Measurements from ENCODE around the gene SORL1. TPM values are rescaled to one million over a fixed set of nuclear protein-coding genes. Genes with fewer than 3 reads are reported as not detected.

Gene SORL1
- total and polyA plus RNA-seq, 2 of the 13 experiments (the other 11 are each of a cell fraction or from before 2014, with no cell fraction given), result 21.3 to 148 TPM

DNA sequence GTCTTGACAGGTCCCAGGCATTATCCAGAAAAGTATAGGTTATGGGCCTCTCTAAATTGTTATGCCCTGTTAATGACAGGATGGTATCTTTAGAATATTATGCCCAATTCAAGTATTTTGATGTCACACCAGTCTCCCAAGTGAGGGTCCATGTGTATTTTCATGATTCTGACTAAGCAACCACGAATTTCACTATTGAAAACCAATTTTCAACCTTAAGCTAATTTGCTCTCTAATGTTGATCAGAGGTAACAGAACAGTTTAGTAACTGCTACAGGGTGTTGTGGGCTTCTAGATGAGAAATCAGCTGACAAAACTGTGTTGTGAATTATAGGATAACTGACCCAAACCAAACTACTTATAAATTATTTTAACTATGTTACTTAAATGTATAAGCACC lies 48.6 kb downstream of the SORL1 start (continued):
- TF ChIP-seq, protein P1, sequence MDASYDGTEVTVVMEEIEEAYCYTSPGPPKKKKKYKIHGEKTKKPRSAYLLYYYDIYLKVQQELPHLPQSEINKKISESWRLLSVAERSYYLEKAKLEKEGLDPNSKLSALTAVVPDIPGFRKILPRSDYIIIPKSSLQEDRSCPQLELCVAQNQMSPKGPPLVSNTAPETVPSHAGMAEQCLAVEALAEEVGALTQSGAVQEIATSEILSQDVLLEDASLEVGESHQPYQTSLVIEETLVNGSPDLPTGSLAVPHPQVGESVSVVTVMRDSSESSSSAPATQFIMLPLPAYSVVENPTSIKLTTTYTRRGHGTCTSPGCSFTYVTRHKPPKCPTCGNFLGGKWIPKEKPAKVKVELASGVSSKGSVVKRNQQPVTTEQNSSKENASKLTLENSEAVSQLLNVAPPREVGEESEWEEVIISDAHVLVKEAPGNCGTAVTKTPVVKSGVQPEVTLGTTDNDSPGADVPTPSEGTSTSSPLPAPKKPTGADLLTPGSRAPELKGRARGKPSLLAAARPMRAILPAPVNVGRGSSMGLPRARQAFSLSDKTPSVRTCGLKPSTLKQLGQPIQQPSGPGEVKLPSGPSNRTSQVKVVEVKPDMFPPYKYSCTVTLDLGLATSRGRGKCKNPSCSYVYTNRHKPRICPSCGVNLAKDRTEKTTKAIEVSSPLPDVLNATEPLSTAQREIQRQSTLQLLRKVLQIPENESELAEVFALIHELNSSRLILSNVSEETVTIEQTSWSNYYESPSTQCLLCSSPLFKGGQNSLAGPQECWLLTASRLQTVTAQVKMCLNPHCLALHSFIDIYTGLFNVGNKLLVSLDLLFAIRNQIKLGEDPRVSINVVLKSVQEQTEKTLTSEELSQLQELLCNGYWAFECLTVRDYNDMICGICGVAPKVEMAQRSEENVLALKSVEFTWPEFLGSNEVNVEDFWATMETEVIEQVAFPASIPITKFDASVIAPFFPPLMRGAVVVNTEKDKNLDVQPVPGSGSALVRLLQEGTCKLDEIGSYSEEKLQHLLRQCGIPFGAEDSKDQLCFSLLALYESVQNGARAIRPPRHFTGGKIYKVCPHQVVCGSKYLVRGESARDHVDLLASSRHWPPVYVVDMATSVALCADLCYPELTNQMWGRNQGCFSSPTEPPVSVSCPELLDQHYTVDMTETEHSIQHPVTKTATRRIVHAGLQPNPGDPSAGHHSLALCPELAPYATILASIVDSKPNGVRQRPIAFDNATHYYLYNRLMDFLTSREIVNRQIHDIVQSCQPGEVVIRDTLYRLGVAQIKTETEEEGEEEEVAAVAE (CRISPR knock-in tag; IDR thresholded peaks at IDR 0.05; ENCODE audit: borderline replicate concordance), result no peak
- TF ChIP-seq TCF12 (IDR thresholded peaks at IDR 0.05) (no peak), TCF12 (CRISPR knock-in tag; IDR thresholded peaks at IDR 0.05) (no peak)
- TF ChIP-seq, protein P2, sequence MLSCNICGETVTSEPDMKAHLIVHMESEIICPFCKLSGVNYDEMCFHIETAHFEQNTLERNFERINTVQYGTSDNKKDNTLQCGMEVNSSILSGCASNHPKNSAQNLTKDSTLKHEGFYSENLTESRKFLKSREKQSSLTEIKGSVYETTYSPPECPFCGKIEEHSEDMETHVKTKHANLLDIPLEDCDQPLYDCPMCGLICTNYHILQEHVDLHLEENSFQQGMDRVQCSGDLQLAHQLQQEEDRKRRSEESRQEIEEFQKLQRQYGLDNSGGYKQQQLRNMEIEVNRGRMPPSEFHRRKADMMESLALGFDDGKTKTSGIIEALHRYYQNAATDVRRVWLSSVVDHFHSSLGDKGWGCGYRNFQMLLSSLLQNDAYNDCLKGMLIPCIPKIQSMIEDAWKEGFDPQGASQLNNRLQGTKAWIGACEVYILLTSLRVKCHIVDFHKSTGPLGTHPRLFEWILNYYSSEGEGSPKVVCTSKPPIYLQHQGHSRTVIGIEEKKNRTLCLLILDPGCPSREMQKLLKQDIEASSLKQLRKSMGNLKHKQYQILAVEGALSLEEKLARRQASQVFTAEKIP (CRISPR knock-in tag; IDR thresholded peaks at IDR 0.05; ENCODE audit: borderline replicate concordance), result no peak

DNA sequence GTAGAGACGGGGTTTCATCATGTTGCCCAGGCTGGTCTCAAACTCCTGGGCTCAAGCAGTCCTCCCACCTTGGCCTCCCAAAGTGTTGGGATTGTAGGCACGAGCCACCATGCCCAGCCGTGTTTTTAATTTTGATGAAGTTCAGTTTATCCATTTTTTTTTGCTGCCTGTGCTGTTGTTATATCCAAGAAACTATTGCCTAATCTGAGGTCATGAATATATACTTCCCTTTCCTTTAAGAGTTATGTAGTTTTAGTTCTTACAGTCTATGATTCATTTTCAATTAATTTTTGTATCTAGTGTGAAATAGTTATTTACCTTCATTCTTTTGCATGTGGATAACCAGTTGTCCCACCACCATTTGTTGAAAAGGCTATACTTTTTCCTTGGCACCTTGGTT lies 50.9 kb downstream of the SORL1 start:
- FAIRE-seq (no peak), DNase-seq (ENCODE audit: low spot score) (no peak), ATAC-seq (no peak)
- Histone ChIP-seq H3K4me1 (ENCODE audit: insufficient read depth, low read length) (no peaks in the 10 kb centered on the region), H3K4me3 (replicated peaks in 1 of 3; ENCODE audit: insufficient read depth in 1 of 3, low read depth in 2 of 3, low read length in 3 of 3) (no peak overlapping the region), H2AFZ (ENCODE audit: low read length) (no peak overlapping the region), H3K9me3 (ENCODE audit: low read length) (no peaks in the 10 kb centered on the region), H4K20me1 (ENCODE audit: insufficient read depth, low read length) (no peaks in the 10 kb centered on the region), H3K4me2 (ENCODE audit: low read depth, low read length) (no peak overlapping the region), H3K27me3 (ENCODE audit: control insufficient read depth in 1 of 2, insufficient read depth in 2 of 2, low read length in 2 of 2) (no peaks in the 10 kb centered on the region), H3K36me3 (replicated peaks in 1 of 2; ENCODE audit: control insufficient read depth in 1 of 2, insufficient read depth in 2 of 2, low read length in 2 of 2) (peaks cover 7 to 58% of the 10 kb centered on the region in 2 experiments), H3K79me2 (ENCODE audit: insufficient read depth, low read length) (peaks cover 3% of the 10 kb centered on the region), H3K27ac (ENCODE audit: extremely low read length, insufficient read depth, low read length) (no peak overlapping the region), H3K9ac (ENCODE audit: insufficient read depth, low read depth, low read length) (no peak overlapping the region)
- in situ Hi-C loops (cut with HindIII; ENCODE audit: extremely low pct_ligation_motif_present, low pct_unique_long_range_greater_than_20kb), result no loop called here
- BruUV-seq (replicated peaks), result no TSS peak
- POLR2A ChIA-PET, result no interaction called here
- CTCF ChIA-PET (ENCODE audit: low intra/inter-chr PET ratio, low total read pairs), result no interaction called here
- intact Hi-C loops (cut with micrococcal nuclease; ENCODE audit: unreplicated experiment), result no loop called here
- WGBS (ENCODE audit: low lambda C conversion rate), result 81% methylated on average over 3 of the region's 3 CpGs
- TF ChIP-seq SP140L (CRISPR knock-in tag; IDR thresholded peaks at IDR 0.05; ENCODE audit: borderline replicate concordance) (no peak), TBP (CRISPR knock-in tag; IDR thresholded peaks at IDR 0.05) (no peak), PHF8 (CRISPR knock-in tag; IDR thresholded peaks at IDR 0.05) (no peak), TBX3 (IDR thresholded peaks at IDR 0.05; ENCODE audit: borderline replicate concordance) (no peak)
- TF ChIP-seq, protein P3, sequence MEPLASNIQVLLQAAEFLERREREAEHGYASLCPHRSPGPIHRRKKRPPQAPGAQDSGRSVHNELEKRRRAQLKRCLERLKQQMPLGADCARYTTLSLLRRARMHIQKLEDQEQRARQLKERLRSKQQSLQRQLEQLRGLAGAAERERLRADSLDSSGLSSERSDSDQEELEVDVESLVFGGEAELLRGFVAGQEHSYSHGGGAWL (CRISPR knock-in tag; IDR thresholded peaks at IDR 0.05), result no peak
- TF ChIP-seq, protein P4, sequence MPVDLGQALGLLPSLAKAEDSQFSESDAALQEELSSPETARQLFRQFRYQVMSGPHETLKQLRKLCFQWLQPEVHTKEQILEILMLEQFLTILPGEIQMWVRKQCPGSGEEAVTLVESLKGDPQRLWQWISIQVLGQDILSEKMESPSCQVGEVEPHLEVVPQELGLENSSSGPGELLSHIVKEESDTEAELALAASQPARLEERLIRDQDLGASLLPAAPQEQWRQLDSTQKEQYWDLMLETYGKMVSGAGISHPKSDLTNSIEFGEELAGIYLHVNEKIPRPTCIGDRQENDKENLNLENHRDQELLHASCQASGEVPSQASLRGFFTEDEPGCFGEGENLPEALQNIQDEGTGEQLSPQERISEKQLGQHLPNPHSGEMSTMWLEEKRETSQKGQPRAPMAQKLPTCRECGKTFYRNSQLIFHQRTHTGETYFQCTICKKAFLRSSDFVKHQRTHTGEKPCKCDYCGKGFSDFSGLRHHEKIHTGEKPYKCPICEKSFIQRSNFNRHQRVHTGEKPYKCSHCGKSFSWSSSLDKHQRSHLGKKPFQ (CRISPR knock-in tag; IDR thresholded peaks at IDR 0.05; ENCODE audit: insufficient replicate concordance), result no peak
- TF ChIP-seq, protein P5, sequence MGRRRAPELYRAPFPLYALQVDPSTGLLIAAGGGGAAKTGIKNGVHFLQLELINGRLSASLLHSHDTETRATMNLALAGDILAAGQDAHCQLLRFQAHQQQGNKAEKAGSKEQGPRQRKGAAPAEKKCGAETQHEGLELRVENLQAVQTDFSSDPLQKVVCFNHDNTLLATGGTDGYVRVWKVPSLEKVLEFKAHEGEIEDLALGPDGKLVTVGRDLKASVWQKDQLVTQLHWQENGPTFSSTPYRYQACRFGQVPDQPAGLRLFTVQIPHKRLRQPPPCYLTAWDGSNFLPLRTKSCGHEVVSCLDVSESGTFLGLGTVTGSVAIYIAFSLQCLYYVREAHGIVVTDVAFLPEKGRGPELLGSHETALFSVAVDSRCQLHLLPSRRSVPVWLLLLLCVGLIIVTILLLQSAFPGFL (CRISPR knock-in tag; IDR thresholded peaks at IDR 0.05), result no peak

Data from HepG2 (cell line).